ENCODE data around the gene APC2.

DNA sequence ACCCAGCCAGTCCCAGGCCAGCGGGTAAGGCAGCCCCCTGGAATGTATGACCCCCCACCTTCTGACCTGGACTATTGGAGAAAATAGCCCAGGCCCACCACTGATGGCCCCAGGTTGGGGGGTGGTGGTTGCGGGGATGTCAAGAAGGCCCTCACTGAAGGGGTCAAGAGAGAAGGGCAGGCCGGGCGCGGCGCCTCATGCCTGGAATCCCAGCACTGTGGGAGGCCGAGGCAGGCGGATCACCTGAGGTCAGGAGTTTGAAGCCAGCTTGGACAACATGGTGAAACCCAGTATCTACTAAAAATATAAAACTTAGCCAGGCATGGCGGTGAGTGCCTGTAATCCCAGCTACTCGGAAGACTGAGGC, 64.4 kb downstream of the APC2 start:
- TF ChIP-seq, protein P1, sequence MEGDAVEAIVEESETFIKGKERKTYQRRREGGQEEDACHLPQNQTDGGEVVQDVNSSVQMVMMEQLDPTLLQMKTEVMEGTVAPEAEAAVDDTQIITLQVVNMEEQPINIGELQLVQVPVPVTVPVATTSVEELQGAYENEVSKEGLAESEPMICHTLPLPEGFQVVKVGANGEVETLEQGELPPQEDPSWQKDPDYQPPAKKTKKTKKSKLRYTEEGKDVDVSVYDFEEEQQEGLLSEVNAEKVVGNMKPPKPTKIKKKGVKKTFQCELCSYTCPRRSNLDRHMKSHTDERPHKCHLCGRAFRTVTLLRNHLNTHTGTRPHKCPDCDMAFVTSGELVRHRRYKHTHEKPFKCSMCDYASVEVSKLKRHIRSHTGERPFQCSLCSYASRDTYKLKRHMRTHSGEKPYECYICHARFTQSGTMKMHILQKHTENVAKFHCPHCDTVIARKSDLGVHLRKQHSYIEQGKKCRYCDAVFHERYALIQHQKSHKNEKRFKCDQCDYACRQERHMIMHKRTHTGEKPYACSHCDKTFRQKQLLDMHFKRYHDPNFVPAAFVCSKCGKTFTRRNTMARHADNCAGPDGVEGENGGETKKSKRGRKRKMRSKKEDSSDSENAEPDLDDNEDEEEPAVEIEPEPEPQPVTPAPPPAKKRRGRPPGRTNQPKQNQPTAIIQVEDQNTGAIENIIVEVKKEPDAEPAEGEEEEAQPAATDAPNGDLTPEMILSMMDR (IDR thresholded peaks at IDR 0.05; ENCODE audit: low read depth, low read length, missing input control) = no peak
- TF ChIP-seq RAD21 (IDR thresholded peaks at IDR 0.05) (no peak), GABPA (IDR thresholded peaks at IDR 0.05 in 1 of 2, conservative IDR thresholded peaks at IDR 0.05 in 1 of 2) (no peak), YY1 (IDR thresholded peaks at IDR 0.05) (no peak), TAF1 (conservative IDR thresholded peaks at IDR 0.05) (no peak), EGR1 (IDR thresholded peaks at IDR 0.05; ENCODE audit: low read depth in 2 of 2) (no peak), NR2F2 (IDR thresholded peaks at IDR 0.05) (no peak), FOXA1 (IDR thresholded peaks at IDR 0.05) (no peak), SP1 (IDR thresholded peaks at IDR 0.05) (no peak)
- TF ChIP-seq, protein P2, sequence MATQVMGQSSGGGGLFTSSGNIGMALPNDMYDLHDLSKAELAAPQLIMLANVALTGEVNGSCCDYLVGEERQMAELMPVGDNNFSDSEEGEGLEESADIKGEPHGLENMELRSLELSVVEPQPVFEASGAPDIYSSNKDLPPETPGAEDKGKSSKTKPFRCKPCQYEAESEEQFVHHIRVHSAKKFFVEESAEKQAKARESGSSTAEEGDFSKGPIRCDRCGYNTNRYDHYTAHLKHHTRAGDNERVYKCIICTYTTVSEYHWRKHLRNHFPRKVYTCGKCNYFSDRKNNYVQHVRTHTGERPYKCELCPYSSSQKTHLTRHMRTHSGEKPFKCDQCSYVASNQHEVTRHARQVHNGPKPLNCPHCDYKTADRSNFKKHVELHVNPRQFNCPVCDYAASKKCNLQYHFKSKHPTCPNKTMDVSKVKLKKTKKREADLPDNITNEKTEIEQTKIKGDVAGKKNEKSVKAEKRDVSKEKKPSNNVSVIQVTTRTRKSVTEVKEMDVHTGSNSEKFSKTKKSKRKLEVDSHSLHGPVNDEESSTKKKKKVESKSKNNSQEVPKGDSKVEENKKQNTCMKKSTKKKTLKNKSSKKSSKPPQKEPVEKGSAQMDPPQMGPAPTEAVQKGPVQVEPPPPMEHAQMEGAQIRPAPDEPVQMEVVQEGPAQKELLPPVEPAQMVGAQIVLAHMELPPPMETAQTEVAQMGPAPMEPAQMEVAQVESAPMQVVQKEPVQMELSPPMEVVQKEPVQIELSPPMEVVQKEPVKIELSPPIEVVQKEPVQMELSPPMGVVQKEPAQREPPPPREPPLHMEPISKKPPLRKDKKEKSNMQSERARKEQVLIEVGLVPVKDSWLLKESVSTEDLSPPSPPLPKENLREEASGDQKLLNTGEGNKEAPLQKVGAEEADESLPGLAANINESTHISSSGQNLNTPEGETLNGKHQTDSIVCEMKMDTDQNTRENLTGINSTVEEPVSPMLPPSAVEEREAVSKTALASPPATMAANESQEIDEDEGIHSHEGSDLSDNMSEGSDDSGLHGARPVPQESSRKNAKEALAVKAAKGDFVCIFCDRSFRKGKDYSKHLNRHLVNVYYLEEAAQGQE (IDR thresholded peaks at IDR 0.05) = no peak
- TF ChIP-seq, protein P3, sequence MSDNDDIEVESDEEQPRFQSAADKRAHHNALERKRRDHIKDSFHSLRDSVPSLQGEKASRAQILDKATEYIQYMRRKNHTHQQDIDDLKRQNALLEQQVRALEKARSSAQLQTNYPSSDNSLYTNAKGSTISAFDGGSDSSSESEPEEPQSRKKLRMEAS (IDR thresholded peaks at IDR 0.05) = no peak
- TF ChIP-seq, protein P4, sequence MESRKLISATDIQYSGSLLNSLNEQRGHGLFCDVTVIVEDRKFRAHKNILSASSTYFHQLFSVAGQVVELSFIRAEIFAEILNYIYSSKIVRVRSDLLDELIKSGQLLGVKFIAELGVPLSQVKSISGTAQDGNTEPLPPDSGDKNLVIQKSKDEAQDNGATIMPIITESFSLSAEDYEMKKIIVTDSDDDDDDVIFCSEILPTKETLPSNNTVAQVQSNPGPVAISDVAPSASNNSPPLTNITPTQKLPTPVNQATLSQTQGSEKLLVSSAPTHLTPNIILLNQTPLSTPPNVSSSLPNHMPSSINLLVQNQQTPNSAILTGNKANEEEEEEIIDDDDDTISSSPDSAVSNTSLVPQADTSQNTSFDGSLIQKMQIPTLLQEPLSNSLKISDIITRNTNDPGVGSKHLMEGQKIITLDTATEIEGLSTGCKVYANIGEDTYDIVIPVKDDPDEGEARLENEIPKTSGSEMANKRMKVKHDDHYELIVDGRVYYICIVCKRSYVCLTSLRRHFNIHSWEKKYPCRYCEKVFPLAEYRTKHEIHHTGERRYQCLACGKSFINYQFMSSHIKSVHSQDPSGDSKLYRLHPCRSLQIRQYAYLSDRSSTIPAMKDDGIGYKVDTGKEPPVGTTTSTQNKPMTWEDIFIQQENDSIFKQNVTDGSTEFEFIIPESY (IDR thresholded peaks at IDR 0.05) = no peak
- TF ChIP-seq, protein P5, sequence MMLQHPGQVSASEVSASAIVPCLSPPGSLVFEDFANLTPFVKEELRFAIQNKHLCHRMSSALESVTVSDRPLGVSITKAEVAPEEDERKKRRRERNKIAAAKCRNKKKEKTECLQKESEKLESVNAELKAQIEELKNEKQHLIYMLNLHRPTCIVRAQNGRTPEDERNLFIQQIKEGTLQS (IDR thresholded peaks at IDR 0.05) = no peak
